Vagina (tissue), 2 donors: Measurements from ENCODE around the gene DNAH3.

ENCODE experiments used
- CTCF ChIP-seq, 3 experiments: fragments of 450-650 bp in 2 of 3; fragments of 200-600 bp in 1 of 3; sonication (generic) in 1 of 3; IDR thresholded peaks; one replicate each; pipeline ENCODE4 v1.5.1; 2017 to 2019; ENCODE audit warnings: antibody characterized with exemption in 3 of 3, mild to moderate bottlenecking in 2 of 3, moderate library complexity in 2 of 3
- POLR2A ChIP-seq, 2 donors: fragments of 450-650 bp; IDR thresholded peaks; one replicate each; pipeline ENCODE4 v1.6.1; 2017; ENCODE audit warnings: antibody characterized with exemption in 2 of 2, mild to moderate bottlenecking in 2 of 2, moderate library complexity in 2 of 2
- POLR2AphosphoS5 ChIP-seq, 2 donors: sonication (generic); formaldehyde crosslinking; IDR thresholded peaks; one replicate each; pipeline ENCODE4 v1.9.0; 2017; ENCODE audit warnings: antibody characterized with exemption in 2 of 2, mild to moderate bottlenecking in 2 of 2, low read depth in 1 of 2; ENCODE audit not compliant: insufficient read depth in 1 of 2

- TF ChIP-seq POLR2A (IDR thresholded peaks at IDR 0.05) (no peak), CTCF (IDR thresholded peaks at IDR 0.05) (no peak), POLR2AphosphoS5 (IDR thresholded peaks at IDR 0.05; ENCODE audit: insufficient read depth in 1 of 2, low read depth in 1 of 2) (no peak)
Observed at GRCh38 chr16:20918486-20919239, 232.0 kb downstream of the DNAH3 start.
